ENCODE measurements around the gene BAIAP3.

- TF ChIP-seq CTCF (IDR thresholded peaks at IDR 0.05), result no peak
- no peak for TF ChIP-seq POLR2A (IDR thresholded peaks at IDR 0.05; ENCODE audit: low read depth)
- TF ChIP-seq POLR2AphosphoS5 (IDR thresholded peaks at IDR 0.05), result no peak
Observed at GRCh38 chr16:1293921-1294656, 39.4 kb upstream of the BAIAP3 start.

All from esophagus muscularis mucosa (tissue), 3 donors.